Astrocyte (in vitro differentiated cells and primary cell): ENCODE data around the gene FBXW8. TPM values are rescaled to one million over a fixed set of nuclear protein-coding genes. Genes with fewer than 3 reads are reported as not detected.

Experiments used
- DNase-seq: peaks from one replicate; pipeline ENCODE4 v3.0.0-alpha.2; 2010; ENCODE audit warnings: low read depth
- FAIRE-seq: peaks from 2 replicates; lab custom pipeline; 2011; peaks lifted over from hg19 to GRCh38; lab: Jason Lieb, UNC
- H2AFZ ChIP-seq: 2 replicates; pipeline ENCODE4 v1.6.0; 2012; ENCODE audit warnings: low read depth, low read length, inconsistent platforms
- H3K27ac ChIP-seq: 2 replicates; pipeline ENCODE4 v1.5.1; 2011; ENCODE audit warnings: low read depth, low read length, inconsistent platforms
- H3K27me3 ChIP-seq: 2 replicates; pipeline ENCODE4 v1.6.0; 2011; ENCODE audit warnings: low read length, inconsistent platforms; ENCODE audit not compliant: insufficient read depth
- H3K36me3 ChIP-seq: 2 replicates; pipeline ENCODE4 v1.5.1; 2011; ENCODE audit warnings: low read length, inconsistent platforms; ENCODE audit not compliant: insufficient read depth
- H3K4me1 ChIP-seq: 2 replicates; pipeline ENCODE4 v1.5.1; 2011; ENCODE audit warnings: low read length, inconsistent platforms; ENCODE audit not compliant: insufficient read depth
- H3K4me2 ChIP-seq: 2 replicates; pipeline ENCODE4 v1.6.0; 2012; ENCODE audit warnings: low read length, inconsistent platforms
- H3K4me3 ChIP-seq: 2 replicates; pipeline ENCODE4 v1.5.1; 2011; ENCODE audit warnings: low read depth, mild to moderate bottlenecking, low read length, inconsistent platforms; ENCODE audit not compliant: insufficient read depth
- H3K79me2 ChIP-seq: 2 replicates; pipeline ENCODE4 v1.6.0; 2012; ENCODE audit warnings: mild to moderate bottlenecking, low read length, inconsistent platforms; ENCODE audit not compliant: insufficient read depth
- H3K9ac ChIP-seq: 2 replicates; pipeline ENCODE4 v1.6.0; 2012; ENCODE audit warnings: mild to moderate bottlenecking, low read length, inconsistent platforms
- H3K9me3 ChIP-seq: 2 replicates; pipeline ENCODE4 v1.5.1; 2012; ENCODE audit warnings: low read depth, mild to moderate bottlenecking, low read length, inconsistent platforms; ENCODE audit not compliant: insufficient read depth
- H4K20me1 ChIP-seq: 2 replicates; pipeline ENCODE4 v1.6.0; 2012; ENCODE audit warnings: low read length, inconsistent platforms; ENCODE audit not compliant: insufficient read depth
- H3K27ac Mint-ChIP-seq: one replicate; pipeline ENCODE4 v1.8.0; 2021; ENCODE audit warnings: mild to moderate bottlenecking, mixed read lengths; ENCODE audit not compliant: unreplicated experiment
- H3K27me3 Mint-ChIP-seq: one replicate; pipeline ENCODE4 v1.8.0; 2021; ENCODE audit warnings: low read depth, mixed read lengths; ENCODE audit not compliant: unreplicated experiment
- H3K36me3 Mint-ChIP-seq: one replicate; pipeline ENCODE4 v1.8.0; 2021; ENCODE audit warnings: low read depth, mixed read lengths; ENCODE audit not compliant: unreplicated experiment
- H3K4me1 Mint-ChIP-seq: one replicate; pipeline ENCODE4 v1.8.0; 2021; ENCODE audit warnings: low read depth, mixed read lengths; ENCODE audit not compliant: unreplicated experiment
- H3K4me3 Mint-ChIP-seq: one replicate; pipeline ENCODE4 v1.8.0; 2021; ENCODE audit warnings: mild to moderate bottlenecking, moderate library complexity, mixed read lengths; ENCODE audit not compliant: unreplicated experiment
- H3K9me3 Mint-ChIP-seq: one replicate; pipeline ENCODE4 v1.8.0; 2021; ENCODE audit warnings: mild to moderate bottlenecking, mixed read lengths; ENCODE audit not compliant: unreplicated experiment
- CTCF ChIP-seq: IDR thresholded peaks from 2 replicates; pipeline ENCODE4 v1.5.1; 2011; ENCODE audit warnings: low read depth, mild to moderate bottlenecking, inconsistent platforms, low read length, moderate library complexity; ENCODE audit not compliant: insufficient read depth
- EZH2 ChIP-seq: IDR thresholded peaks from 2 replicates; pipeline ENCODE4 v1.6.1; 2012; ENCODE audit warnings: mild to moderate bottlenecking, low read length, inconsistent platforms; ENCODE audit not compliant: insufficient read depth
- total RNA-seq: library from RNA; stranded (reverse); gene quantifications from 2 replicates; pipeline ENCODE4 v1.2.1, GENCODE V29; 2021

FBXW8 gene
- total RNA-seq, 1 donor from 2014 or later, result 26.4 TPM

GRCh38 chr12:116863275-116863767, 47.4 kb upstream of the FBXW8 start:
- Histone ChIP-seq H2AFZ (no peak overlapping the region), H3K9ac (no peak overlapping the region), H3K27me3 (peaks cover 12% of the 10 kb centered on the region), H3K4me2 (no peak overlapping the region), H3K79me2 (no peaks in the 10 kb centered on the region), H3K9me3 (no peaks in the 10 kb centered on the region), H3K4me3 (no peak overlapping the region), H4K20me1 (no peaks in the 10 kb centered on the region), H3K27ac (no peak overlapping the region), H3K4me1 (peaks cover 23% of the 10 kb centered on the region), H3K36me3 (no peaks in the 10 kb centered on the region)
- no peaks in the 10 kb centered on the region for H3K27me3 Mint-ChIP-seq
- H3K36me3 Mint-ChIP-seq, result no peaks in the 10 kb centered on the region
- peaks cover 30% of the 10 kb centered on the region for H3K4me1 Mint-ChIP-seq
- peaks cover 3% of the 10 kb centered on the region for H3K9me3 Mint-ChIP-seq
- DNase-seq, result peak; percentile 46
- peak overlapping the region; percentile 70 for H3K27ac Mint-ChIP-seq
- no peak overlapping the region for H3K4me3 Mint-ChIP-seq
- TF ChIP-seq CTCF (peak; percentile 51), EZH2 (no peak)
- FAIRE-seq, result no peak

- H3K4me3 Mint-ChIP-seq, result peak overlapping the region; percentile 40
- peaks cover 7% of the 10 kb centered on the region for H3K27me3 ChIP-seq
- no peaks in the 10 kb centered on the region for H4K20me1 ChIP-seq
- H3K27me3 Mint-ChIP-seq, result peaks cover 2% of the 10 kb centered on the region
- TF ChIP-seq EZH2, result no peak
- TF ChIP-seq CTCF, result no peak
- H3K4me2 ChIP-seq, result peak overlapping the region; percentile 57
- H3K79me2 ChIP-seq, result no peaks in the 10 kb centered on the region
- peak overlapping the region; percentile 53 for H3K27ac ChIP-seq
- no peaks in the 10 kb centered on the region for H3K36me3 ChIP-seq
- H2AFZ ChIP-seq, result peak overlapping the region; percentile 12
- H3K4me1 ChIP-seq, result peaks cover 23% of the 10 kb centered on the region
- H3K36me3 Mint-ChIP-seq, result no peaks in the 10 kb centered on the region
- peaks cover 3% of the 10 kb centered on the region for H3K9me3 Mint-ChIP-seq
- H3K4me1 Mint-ChIP-seq, result peaks cover 26% of the 10 kb centered on the region
- peak; percentile 87 for DNase-seq
- H3K9ac ChIP-seq, result peak overlapping the region; percentile 21
- H3K27ac Mint-ChIP-seq, result peak overlapping the region; percentile 36
- no peak overlapping the region for H3K4me3 ChIP-seq
- no peak for FAIRE-seq
- no peaks in the 10 kb centered on the region for H3K9me3 ChIP-seq
Measured at GRCh38 chr12:116864371-116865160, 46.2 kb upstream of the FBXW8 start.

- Histone ChIP-seq H3K4me2 (no peak overlapping the region), H3K36me3 (no peaks in the 10 kb centered on the region), H3K9me3 (no peaks in the 10 kb centered on the region), H3K27me3 (peaks cover 6% of the 10 kb centered on the region), H3K4me1 (peaks cover 10% of the 10 kb centered on the region), H3K4me3 (no peak overlapping the region), H3K79me2 (no peaks in the 10 kb centered on the region), H3K9ac (no peak overlapping the region), H3K27ac (no peak overlapping the region), H2AFZ (no peak overlapping the region), H4K20me1 (no peaks in the 10 kb centered on the region)
- no peak for DNase-seq
- H3K36me3 Mint-ChIP-seq, result peaks cover 1% of the 10 kb centered on the region
- TF ChIP-seq EZH2 (no peak), CTCF (no peak)
- H3K9me3 Mint-ChIP-seq, result no peaks in the 10 kb centered on the region
- no peak for FAIRE-seq
- peaks cover 11% of the 10 kb centered on the region for H3K4me1 Mint-ChIP-seq
- no peak overlapping the region for H3K27ac Mint-ChIP-seq
- H3K27me3 Mint-ChIP-seq, result peaks cover 6% of the 10 kb centered on the region
- H3K4me3 Mint-ChIP-seq, result no peak overlapping the region
Measured at GRCh38 chr12:116867523-116867922, 43.2 kb upstream of the FBXW8 start.
